GM23338 (cell line): ENCODE results near the gene THRA. TPM values are rescaled to one million over a fixed set of nuclear protein-coding genes. Genes with fewer than 3 reads are reported as not detected.
A peak's percentile ranks its signal among the peaks of the same experiment; 100 is the strongest.

ENCODE experiments used
- ATAC-seq: fragments of 200-7000 bp; cut with Tn5 transposase; 3 replicates; pipeline ENCODE4 v1.9.1; 2020
- DNase-seq: peaks from one replicate; pipeline ENCODE4 v3.0.0-alpha.2; 2015; ENCODE audit warnings: low spot score
- H2AFZ ChIP-seq: fragments of 200-600 bp; sonication (generic); 2 replicates; pipeline ENCODE4 v1.8.0; 2016; ENCODE audit warnings: antibody characterized with exemption, mild to moderate bottlenecking, moderate library complexity
- H3F3A ChIP-seq: fragments of 200-600 bp; sonication (generic); replicated peaks from 2 replicates; pipeline ENCODE4 v1.8.0; 2017; ENCODE audit warnings: antibody characterized with exemption, mixed run types, low read depth
- H3K27ac ChIP-seq: fragments of 200-600 bp; sonication (generic); 2 replicates; pipeline ENCODE4 v1.6.1; 2016; ENCODE audit warnings: low read depth
- H3K27me3 ChIP-seq: fragments of 200-600 bp; sonication (generic); 2 replicates; pipeline ENCODE4 v1.8.0; 2016; ENCODE audit warnings: mild to moderate bottlenecking, mixed run types, moderate library complexity; ENCODE audit not compliant: insufficient read depth
- H3K36me3 ChIP-seq: fragments of 200-600 bp; sonication (generic); 2 replicates; pipeline ENCODE4 v1.8.0; 2016; ENCODE audit warnings: mild to moderate bottlenecking; ENCODE audit not compliant: insufficient read depth
- H3K4me1 ChIP-seq: fragments of 200-600 bp; sonication (generic); 2 replicates; pipeline ENCODE4 v1.8.0; 2016; ENCODE audit warnings: mild to moderate bottlenecking, moderate library complexity; ENCODE audit not compliant: insufficient read depth
- H3K4me2 ChIP-seq: fragments of 200-600 bp; sonication (generic); 2 replicates; pipeline ENCODE4 v1.7.1; 2017; ENCODE audit warnings: mixed run types
- H3K4me3 ChIP-seq: fragments of 200-600 bp; sonication (generic); 2 replicates; pipeline ENCODE4 v1.6.1; 2016; ENCODE audit warnings: mixed run types
- H3K79me2 ChIP-seq: fragments of 200-600 bp; sonication (generic); replicated peaks from 2 replicates; pipeline ENCODE4 v1.8.0; 2017; ENCODE audit warnings: mild to moderate bottlenecking; ENCODE audit not compliant: insufficient read depth
- H3K9me2 ChIP-seq: fragments of 200-600 bp; sonication (generic); 2 replicates; pipeline ENCODE4 v1.8.0; 2017; ENCODE audit not compliant: insufficient read depth
- H4K20me1 ChIP-seq: fragments of 200-600 bp; sonication (generic); replicated peaks from 2 replicates; pipeline ENCODE4 v1.8.0; 2017; ENCODE audit warnings: mild to moderate bottlenecking; ENCODE audit not compliant: insufficient read depth
- H3K27ac Mint-ChIP-seq: 2 replicates; pipeline ENCODE4 v1.8.0; 2020; ENCODE audit warnings: inconsistent platforms, mild to moderate bottlenecking, moderate library complexity, mixed read lengths
- H3K27me3 Mint-ChIP-seq: 3 replicates; pipeline ENCODE4 v1.8.0; 2022; ENCODE audit warnings: low read depth, mild to moderate bottlenecking, moderate library complexity, mixed read lengths, inconsistent platforms; ENCODE audit not compliant: insufficient read depth, poor library complexity
- H3K36me3 Mint-ChIP-seq: 3 replicates; pipeline ENCODE4 v1.8.0; 2021; ENCODE audit warnings: low read depth, mild to moderate bottlenecking, inconsistent platforms, moderate library complexity, mixed read lengths
- H3K4me1 Mint-ChIP-seq: 3 replicates; pipeline ENCODE4 v1.8.0; 2020; ENCODE audit warnings: mild to moderate bottlenecking, inconsistent platforms, mixed read lengths
- H3K4me3 Mint-ChIP-seq: 3 replicates; pipeline ENCODE4 v1.8.0; 2021; ENCODE audit warnings: moderate library complexity, mild to moderate bottlenecking, inconsistent platforms, mixed read lengths
- H3K9me3 Mint-ChIP-seq: 3 replicates; pipeline ENCODE4 v1.8.0; 2020; ENCODE audit warnings: moderate library complexity, mild to moderate bottlenecking, inconsistent platforms, mixed read lengths
- CREB1 ChIP-seq: fragments of 250-450 bp; sonication (Bioruptor Pico); IDR thresholded peaks from 2 replicates; pipeline ENCODE4 v1.5.0; 2020; ENCODE audit warnings: low read depth, mild to moderate bottlenecking, moderate library complexity
- EZH2 ChIP-seq: fragments of 200-600 bp; sonication (generic); IDR thresholded peaks from one replicate; pipeline ENCODE4 v1.8.0; 2017; ENCODE audit warnings: antibody characterized with exemption, mild to moderate bottlenecking, low read depth; ENCODE audit not compliant: unreplicated experiment
- EZH2phosphoT487 ChIP-seq: fragments of 200-600 bp; sonication (generic); IDR thresholded peaks from one replicate; pipeline ENCODE4 v1.8.1; 2018; ENCODE audit warnings: antibody characterized with exemption; ENCODE audit not compliant: unreplicated experiment
- POLR2AphosphoS5 ChIP-seq: IDR thresholded peaks from 2 replicates; pipeline ENCODE4 v1.6.1; 2016; ENCODE audit warnings: antibody characterized with exemption, low read depth
- ZNF331 ChIP-seq: fragments of 250-450 bp; sonication (Bioruptor Pico); IDR thresholded peaks from 2 replicates; pipeline ENCODE4 v1.5.0; 2020; ENCODE audit warnings: low read depth, mild to moderate bottlenecking, moderate library complexity
- polyA plus RNA-seq: library from polyadenylated mRNA; unstranded; fragments of >200 nt; fragmentation: Nextera tagmentation; extraction: Ambion mirVana; gene quantifications from 2 replicates; pipeline ENCODE4 v1.2.1, GENCODE V29; 2016
- total RNA-seq: library from RNA; depleted of rRNA; stranded (reverse); fragments of >200 nt; shearing (Covaris generic); gene quantifications from 2 replicates; pipeline ENCODE4 v1.2.3, GENCODE V29; 2014
- TF ChIP-seq, protein P1 (sequence below): IDR thresholded peaks from 2 replicates; pipeline ENCODE4 v1.6.1; 2016; ENCODE audit warnings: antibody characterized with exemption
- TF ChIP-seq, protein P2 (sequence below): fragments of 250-450 bp; sonication (Bioruptor Pico); IDR thresholded peaks from 2 replicates; pipeline ENCODE4 v1.5.0; 2020; ENCODE audit warnings: mild to moderate bottlenecking, moderate library complexity
- TF ChIP-seq, protein P3 (sequence below): IDR thresholded peaks from one replicate; pipeline ENCODE4 v1.6.1; 2018; ENCODE audit warnings: antibody characterized with exemption; ENCODE audit not compliant: unreplicated experiment

The THRA gene
- total and polyA plus RNA-seq, 2 experiments from 2014 or later: 3.4 to 10.5 TPM

DNA sequence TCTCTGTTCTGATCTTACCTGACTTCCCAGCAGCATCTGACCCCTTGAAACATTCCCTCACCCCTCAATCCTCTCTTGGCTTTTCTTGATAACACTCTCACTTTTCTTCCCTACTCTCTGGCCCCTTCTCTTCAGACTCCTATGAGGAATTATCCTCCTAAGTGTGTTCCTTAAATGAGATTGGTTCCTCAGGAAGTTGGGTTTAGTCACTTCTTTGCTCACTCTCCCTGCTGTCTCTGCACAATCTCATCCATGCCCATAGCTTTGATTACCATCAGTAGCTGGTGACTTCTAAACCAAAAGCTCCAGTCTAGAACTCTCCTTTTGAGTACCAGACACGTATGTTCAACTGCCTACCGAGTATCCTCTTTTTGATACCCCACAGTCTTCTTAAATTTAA is 21.6 kb upstream of the THRA start:
- no peak overlapping the region for H3K4me3 ChIP-seq
- no peaks in the 10 kb centered on the region for H3K79me2 ChIP-seq
- no peaks in the 10 kb centered on the region for H3K9me2 ChIP-seq
- H3K27me3 Mint-ChIP-seq: peaks cover 6% of the 10 kb centered on the region
- peaks cover 4% of the 10 kb centered on the region; the same call in 2 of the 3 replicates for H3K36me3 Mint-ChIP-seq
- ATAC-seq (no peak), DNase-seq (no peak)
- 0 out of 2 replicates have a peak, but pooled peaks cover 2% of the 10 kb centered on the region for H4K20me1 ChIP-seq
- H3K27ac Mint-ChIP-seq: peak overlapping the region; percentile 4; the same call in 1 of the 2 replicates
- TF ChIP-seq, protein P1, sequence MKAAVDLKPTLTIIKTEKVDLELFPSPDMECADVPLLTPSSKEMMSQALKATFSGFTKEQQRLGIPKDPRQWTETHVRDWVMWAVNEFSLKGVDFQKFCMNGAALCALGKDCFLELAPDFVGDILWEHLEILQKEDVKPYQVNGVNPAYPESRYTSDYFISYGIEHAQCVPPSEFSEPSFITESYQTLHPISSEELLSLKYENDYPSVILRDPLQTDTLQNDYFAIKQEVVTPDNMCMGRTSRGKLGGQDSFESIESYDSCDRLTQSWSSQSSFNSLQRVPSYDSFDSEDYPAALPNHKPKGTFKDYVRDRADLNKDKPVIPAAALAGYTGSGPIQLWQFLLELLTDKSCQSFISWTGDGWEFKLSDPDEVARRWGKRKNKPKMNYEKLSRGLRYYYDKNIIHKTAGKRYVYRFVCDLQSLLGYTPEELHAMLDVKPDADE: no peak
- no peak for TF ChIP-seq EZH2phosphoT487
- H2AFZ ChIP-seq: no peak overlapping the region
- H3K36me3 ChIP-seq: no peaks in the 10 kb centered on the region; the same call in 1 of the 2 replicates
- no peak overlapping the region for H3K4me2 ChIP-seq
- H3K4me1 Mint-ChIP-seq: peaks cover 10% of the 10 kb centered on the region
- no peaks in the 10 kb centered on the region for H3K27me3 ChIP-seq
- no peaks in the 10 kb centered on the region; the same call in 1 of the 2 replicates for H3F3A ChIP-seq
- H3K9me3 Mint-ChIP-seq: no peaks in the 10 kb centered on the region
- H3K4me1 ChIP-seq: peaks cover 6% of the 10 kb centered on the region; the same call in 1 of the 2 replicates
- no peak overlapping the region for H3K4me3 Mint-ChIP-seq
- H3K27ac ChIP-seq: no peak overlapping the region

DNA sequence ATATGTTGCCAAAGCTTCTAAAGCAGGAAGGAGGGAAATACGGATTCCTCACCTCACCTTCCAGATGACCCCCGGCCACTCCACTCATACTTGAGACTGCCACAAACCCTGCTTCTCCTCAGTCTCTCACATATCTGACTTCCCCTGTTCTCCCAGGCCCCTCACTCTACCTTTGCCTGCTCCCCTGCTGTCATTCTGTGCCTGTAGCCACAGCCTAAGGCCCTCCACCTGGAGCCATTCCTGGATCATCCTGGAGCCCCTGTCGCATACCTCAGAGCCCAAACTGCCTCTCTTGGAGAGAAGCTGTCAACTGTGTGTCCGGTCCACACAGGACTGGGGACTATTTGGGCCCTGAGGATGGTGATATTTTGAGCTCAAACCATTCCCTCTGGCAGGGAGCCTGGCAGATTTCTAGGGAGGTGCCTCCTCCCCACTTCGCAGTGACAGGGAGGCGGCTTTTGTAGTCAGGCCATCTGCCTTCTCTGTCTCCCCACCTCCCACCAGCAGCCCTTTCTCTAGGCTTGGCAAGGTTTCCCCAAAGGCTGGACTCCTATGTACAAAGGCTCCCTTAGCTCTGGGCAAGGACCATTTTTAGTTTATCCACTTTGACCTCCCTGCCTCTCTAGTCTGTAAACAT is 6.3 kb upstream of the THRA start:
- H3K36me3 ChIP-seq: peaks cover 4% of the 10 kb centered on the region; the same call in 1 of the 2 replicates
- H3K9me3 Mint-ChIP-seq: no peaks in the 10 kb centered on the region
- no peak overlapping the region; the same call in 2 of the 3 replicates for H3K4me3 Mint-ChIP-seq
- peaks cover 17% of the 10 kb centered on the region; the same call in 2 of the 3 replicates for H3K36me3 Mint-ChIP-seq
- H3K9me2 ChIP-seq: no peaks in the 10 kb centered on the region
- H3K79me2 ChIP-seq: peaks cover 9% of the 10 kb centered on the region
- H3K4me1 Mint-ChIP-seq: peaks cover 29% of the 10 kb centered on the region
- H3K27ac ChIP-seq: no peak overlapping the region
- no peak overlapping the region for H3K27ac Mint-ChIP-seq
- H3F3A ChIP-seq: peaks cover 5% of the 10 kb centered on the region; the same call in 1 of the 2 replicates
- H3K27me3 Mint-ChIP-seq: peaks cover 25% of the 10 kb centered on the region
- no peak overlapping the region for H3K4me2 ChIP-seq
- peaks cover 18% of the 10 kb centered on the region for H3K4me1 ChIP-seq
- no peaks in the 10 kb centered on the region for H3K27me3 ChIP-seq
- no peak for DNase-seq
- no peak overlapping the region for H3K4me3 ChIP-seq
- no peaks in the 10 kb centered on the region; the same call in 1 of the 2 replicates for H4K20me1 ChIP-seq
- peak overlapping the region; percentile 43; the same call in 1 of the 2 replicates for H2AFZ ChIP-seq
- no peak for ATAC-seq
- TF ChIP-seq ZNF331 (CRISPR knock-in tag) (no peak), EZH2 (no peak), POLR2AphosphoS5 (no peak), CREB1 (CRISPR knock-in tag) (no peak)
- TF ChIP-seq, protein P1: no peak
- TF ChIP-seq, protein P2, sequence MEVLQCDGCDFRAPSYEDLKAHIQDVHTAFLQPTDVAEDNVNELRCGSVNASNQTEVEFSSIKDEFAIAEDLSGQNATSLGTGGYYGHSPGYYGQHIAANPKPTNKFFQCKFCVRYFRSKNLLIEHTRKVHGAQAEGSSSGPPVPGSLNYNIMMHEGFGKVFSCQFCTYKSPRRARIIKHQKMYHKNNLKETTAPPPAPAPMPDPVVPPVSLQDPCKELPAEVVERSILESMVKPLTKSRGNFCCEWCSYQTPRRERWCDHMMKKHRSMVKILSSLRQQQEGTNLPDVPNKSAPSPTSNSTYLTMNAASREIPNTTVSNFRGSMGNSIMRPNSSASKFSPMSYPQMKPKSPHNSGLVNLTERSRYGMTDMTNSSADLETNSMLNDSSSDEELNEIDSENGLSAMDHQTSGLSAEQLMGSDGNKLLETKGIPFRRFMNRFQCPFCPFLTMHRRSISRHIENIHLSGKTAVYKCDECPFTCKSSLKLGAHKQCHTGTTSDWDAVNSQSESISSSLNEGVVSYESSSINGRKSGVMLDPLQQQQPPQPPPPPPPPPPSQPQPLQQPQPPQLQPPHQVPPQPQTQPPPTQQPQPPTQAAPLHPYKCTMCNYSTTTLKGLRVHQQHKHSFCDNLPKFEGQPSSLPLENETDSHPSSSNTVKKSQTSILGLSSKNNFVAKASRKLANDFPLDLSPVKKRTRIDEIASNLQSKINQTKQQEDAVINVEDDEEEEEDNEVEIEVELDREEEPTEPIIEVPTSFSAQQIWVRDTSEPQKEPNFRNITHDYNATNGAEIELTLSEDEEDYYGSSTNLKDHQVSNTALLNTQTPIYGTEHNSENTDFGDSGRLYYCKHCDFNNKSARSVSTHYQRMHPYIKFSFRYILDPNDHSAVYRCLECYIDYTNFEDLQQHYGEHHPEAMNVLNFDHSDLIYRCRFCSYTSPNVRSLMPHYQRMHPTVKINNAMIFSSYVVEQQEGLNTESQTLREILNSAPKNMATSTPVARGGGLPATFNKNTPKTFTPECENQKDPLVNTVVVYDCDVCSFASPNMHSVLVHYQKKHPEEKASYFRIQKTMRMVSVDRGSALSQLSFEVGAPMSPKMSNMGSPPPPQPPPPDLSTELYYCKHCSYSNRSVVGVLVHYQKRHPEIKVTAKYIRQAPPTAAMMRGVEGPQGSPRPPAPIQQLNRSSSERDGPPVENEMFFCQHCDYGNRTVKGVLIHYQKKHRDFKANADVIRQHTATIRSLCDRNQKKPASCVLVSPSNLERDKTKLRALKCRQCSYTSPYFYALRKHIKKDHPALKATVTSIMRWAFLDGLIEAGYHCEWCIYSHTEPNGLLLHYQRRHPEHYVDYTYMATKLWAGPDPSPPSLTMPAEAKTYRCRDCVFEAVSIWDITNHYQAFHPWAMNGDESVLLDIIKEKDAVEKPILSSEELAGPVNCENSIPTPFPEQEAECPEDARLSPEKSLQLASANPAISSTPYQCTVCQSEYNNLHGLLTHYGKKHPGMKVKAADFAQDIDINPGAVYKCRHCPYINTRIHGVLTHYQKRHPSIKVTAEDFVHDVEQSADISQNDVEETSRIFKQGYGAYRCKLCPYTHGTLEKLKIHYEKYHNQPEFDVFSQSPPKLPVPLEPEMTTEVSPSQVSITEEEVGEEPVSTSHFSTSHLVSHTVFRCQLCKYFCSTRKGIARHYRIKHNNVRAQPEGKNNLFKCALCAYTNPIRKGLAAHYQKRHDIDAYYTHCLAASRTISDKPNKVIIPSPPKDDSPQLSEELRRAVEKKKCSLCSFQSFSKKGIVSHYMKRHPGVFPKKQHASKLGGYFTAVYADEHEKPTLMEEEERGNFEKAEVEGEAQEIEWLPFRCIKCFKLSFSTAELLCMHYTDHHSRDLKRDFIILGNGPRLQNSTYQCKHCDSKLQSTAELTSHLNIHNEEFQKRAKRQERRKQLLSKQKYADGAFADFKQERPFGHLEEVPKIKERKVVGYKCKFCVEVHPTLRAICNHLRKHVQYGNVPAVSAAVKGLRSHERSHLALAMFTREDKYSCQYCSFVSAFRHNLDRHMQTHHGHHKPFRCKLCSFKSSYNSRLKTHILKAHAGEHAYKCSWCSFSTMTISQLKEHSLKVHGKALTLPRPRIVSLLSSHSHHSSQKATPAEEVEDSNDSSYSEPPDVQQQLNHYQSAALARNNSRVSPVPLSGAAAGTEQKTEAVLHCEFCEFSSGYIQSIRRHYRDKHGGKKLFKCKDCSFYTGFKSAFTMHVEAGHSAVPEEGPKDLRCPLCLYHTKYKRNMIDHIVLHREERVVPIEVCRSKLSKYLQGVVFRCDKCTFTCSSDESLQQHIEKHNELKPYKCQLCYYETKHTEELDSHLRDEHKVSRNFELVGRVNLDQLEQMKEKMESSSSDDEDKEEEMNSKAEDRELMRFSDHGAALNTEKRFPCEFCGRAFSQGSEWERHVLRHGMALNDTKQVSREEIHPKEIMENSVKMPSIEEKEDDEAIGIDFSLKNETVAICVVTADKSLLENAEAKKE (CRISPR knock-in tag): no peak
- TF ChIP-seq, protein P3, sequence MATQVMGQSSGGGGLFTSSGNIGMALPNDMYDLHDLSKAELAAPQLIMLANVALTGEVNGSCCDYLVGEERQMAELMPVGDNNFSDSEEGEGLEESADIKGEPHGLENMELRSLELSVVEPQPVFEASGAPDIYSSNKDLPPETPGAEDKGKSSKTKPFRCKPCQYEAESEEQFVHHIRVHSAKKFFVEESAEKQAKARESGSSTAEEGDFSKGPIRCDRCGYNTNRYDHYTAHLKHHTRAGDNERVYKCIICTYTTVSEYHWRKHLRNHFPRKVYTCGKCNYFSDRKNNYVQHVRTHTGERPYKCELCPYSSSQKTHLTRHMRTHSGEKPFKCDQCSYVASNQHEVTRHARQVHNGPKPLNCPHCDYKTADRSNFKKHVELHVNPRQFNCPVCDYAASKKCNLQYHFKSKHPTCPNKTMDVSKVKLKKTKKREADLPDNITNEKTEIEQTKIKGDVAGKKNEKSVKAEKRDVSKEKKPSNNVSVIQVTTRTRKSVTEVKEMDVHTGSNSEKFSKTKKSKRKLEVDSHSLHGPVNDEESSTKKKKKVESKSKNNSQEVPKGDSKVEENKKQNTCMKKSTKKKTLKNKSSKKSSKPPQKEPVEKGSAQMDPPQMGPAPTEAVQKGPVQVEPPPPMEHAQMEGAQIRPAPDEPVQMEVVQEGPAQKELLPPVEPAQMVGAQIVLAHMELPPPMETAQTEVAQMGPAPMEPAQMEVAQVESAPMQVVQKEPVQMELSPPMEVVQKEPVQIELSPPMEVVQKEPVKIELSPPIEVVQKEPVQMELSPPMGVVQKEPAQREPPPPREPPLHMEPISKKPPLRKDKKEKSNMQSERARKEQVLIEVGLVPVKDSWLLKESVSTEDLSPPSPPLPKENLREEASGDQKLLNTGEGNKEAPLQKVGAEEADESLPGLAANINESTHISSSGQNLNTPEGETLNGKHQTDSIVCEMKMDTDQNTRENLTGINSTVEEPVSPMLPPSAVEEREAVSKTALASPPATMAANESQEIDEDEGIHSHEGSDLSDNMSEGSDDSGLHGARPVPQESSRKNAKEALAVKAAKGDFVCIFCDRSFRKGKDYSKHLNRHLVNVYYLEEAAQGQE: no peak
